ENCODE data around the gene PHF13. TPM values are rescaled to one million over a fixed set of nuclear protein-coding genes. Genes with fewer than 3 reads are reported as not detected.
"Not testable (repeated sequence)": the region's sequence is repeated elsewhere in the genome, so short reads cannot be mapped to it uniquely, and the experiment has no call there.

Gene PHF13
- total and polyA plus RNA-seq, 5 experiments from 2014 or later: 1.4 to 8.5 (median 4.3) TPM

- POLR2A ChIA-PET: interaction anchor here (0.6 kb wide), 1 partner anchor 457 kb away, joined by 3 read pairs; no protein-coding TSS in a partner anchor
- Mint-ChIP-seq H3K9me3 (no peaks in the 10 kb centered on the region), H3K27ac (peak overlapping the region in 2 of 10 donors; percentile 7 to 42), H3K4me3 (no peak overlapping the region), H3K4me1 (peaks cover 0 to 12% (median 5%) of the 10 kb centered on the region in 4 donors), H3K27me3 (no peaks in the 10 kb centered on the region), H3K36me3 (peaks cover 0 to 38% (median 6%) of the 10 kb centered on the region in 3 donors)
- no peak for DNase-seq
- ATAC-seq: no peak
Observed at GRCh38 chr1:6653436-6654290, 40.1 kb downstream of the PHF13 start.

GRCh38 chr1:6657138-6657537 is 43.6 kb downstream of the PHF13 start:
- no peak for DNase-seq
- POLR2A ChIA-PET: no interaction called here
- peak overlapping the region in 5 of 10 donors; percentile 1 to 74 (median 63) for H3K27ac Mint-ChIP-seq
- no peak for ATAC-seq
- peaks cover 0 to 36% (median 5%) of the 10 kb centered on the region in 3 donors for H3K36me3 Mint-ChIP-seq
- no peaks in the 10 kb centered on the region for H3K27me3 Mint-ChIP-seq
- no peaks in the 10 kb centered on the region for H3K9me3 Mint-ChIP-seq
- H3K4me1 Mint-ChIP-seq: peaks cover 6 to 20% (median 10%) of the 10 kb centered on the region in 4 donors
- H3K4me3 Mint-ChIP-seq: no peak overlapping the region

GRCh38 chr1:6658359-6659060 is 45.0 kb downstream of the PHF13 start:
- Mint-ChIP-seq H3K4me1 (peaks cover 6 to 22% (median 10%) of the 10 kb centered on the region in 4 donors), H3K27me3 (no peaks in the 10 kb centered on the region), H3K4me3 (no peak overlapping the region), H3K27ac (peak overlapping the region in 1 of 10 donors; percentile 30), H3K36me3 (peaks cover 0 to 33% (median 0%) of the 10 kb centered on the region in 3 donors), H3K9me3 (no peaks in the 10 kb centered on the region)
- DNase-seq: no peak
- ATAC-seq: no peak
- POLR2A ChIA-PET: no interaction called here

GRCh38 chr1:6660415-6661049 is 47.0 kb downstream of the PHF13 start:
- DNase-seq: no peak
- POLR2A ChIA-PET: no interaction called here
- no peak for ATAC-seq
- Mint-ChIP-seq H3K4me3 (no peak overlapping the region), H3K4me1 (peaks cover 6 to 23% (median 11%) of the 10 kb centered on the region in 4 donors), H3K27ac (peak overlapping the region in 1 of 10 donors; percentile 45), H3K9me3 (no peaks in the 10 kb centered on the region), H3K36me3 (peaks cover 0 to 37% (median 1%) of the 10 kb centered on the region in 3 donors), H3K27me3 (no peaks in the 10 kb centered on the region)

- POLR2A ChIA-PET, ATAC-seq, H3K27ac Mint-ChIP-seq, H3K9me3 Mint-ChIP-seq, H3K27me3 Mint-ChIP-seq, H3K4me3 Mint-ChIP-seq, DNase-seq: not testable (repeated sequence)
- H3K4me1 Mint-ChIP-seq: peaks cover 3 to 15% (median 8%) of the 10 kb centered on the region in 4 donors
- peaks cover 0 to 54% (median 5%) of the 10 kb centered on the region in 3 donors for H3K36me3 Mint-ChIP-seq
Observed at GRCh38 chr1:6662468-6662867, 48.9 kb downstream of the PHF13 start.

- no peaks in the 10 kb centered on the region for H3K9me3 Mint-ChIP-seq
- no peaks in the 10 kb centered on the region for H3K27me3 Mint-ChIP-seq
- DNase-seq (no peak), ATAC-seq (no peak)
- POLR2A ChIA-PET: no interaction called here
- H3K36me3 Mint-ChIP-seq: peaks cover 0 to 55% (median 5%) of the 10 kb centered on the region in 3 donors
- H3K4me3 Mint-ChIP-seq: no peak overlapping the region
- no peak overlapping the region for H3K27ac Mint-ChIP-seq
- H3K4me1 Mint-ChIP-seq: peaks cover 0 to 4% (median under 1%) of the 10 kb centered on the region in 4 donors
Observed at GRCh38 chr1:6666696-6667095, 53.2 kb downstream of the PHF13 start.

GRCh38 chr1:6667139-6667538 is 53.6 kb downstream of the PHF13 start:
- no peak overlapping the region for H3K4me3 Mint-ChIP-seq

GRCh38 chr1:6668503-6668902 is 55.0 kb downstream of the PHF13 start:
- no peaks in the 10 kb centered on the region for H3K9me3 Mint-ChIP-seq
- no peak overlapping the region for H3K27ac Mint-ChIP-seq
- POLR2A ChIA-PET: no interaction called here
- no peak overlapping the region for H3K4me3 Mint-ChIP-seq
- peaks cover 0 to 65% (median 8%) of the 10 kb centered on the region in 3 donors for H3K36me3 Mint-ChIP-seq
- H3K4me1 Mint-ChIP-seq: peaks cover 0 to 2% (median under 1%) of the 10 kb centered on the region in 4 donors
- ATAC-seq (no peak), DNase-seq (no peak)
- no peaks in the 10 kb centered on the region for H3K27me3 Mint-ChIP-seq

More at GRCh38 chr1:6667139-6667538, 53.6 kb downstream of the PHF13 start:
- Mint-ChIP-seq H3K4me1 (peaks cover 0 to 4% (median under 1%) of the 10 kb centered on the region in 4 donors), H3K36me3 (peaks cover 0 to 59% (median 5%) of the 10 kb centered on the region in 3 donors), H3K27me3 (no peaks in the 10 kb centered on the region), H3K27ac (peak overlapping the region in 1 of 10 donors; percentile 21), H3K9me3 (no peaks in the 10 kb centered on the region)
- no peak for DNase-seq
- ATAC-seq: no peak
- POLR2A ChIA-PET: no interaction called here

GRCh38 chr1:6672558-6672957 is 59.0 kb downstream of the PHF13 start:
- Mint-ChIP-seq H3K27ac (peak overlapping the region in 1 of 10 donors; percentile 40), H3K9me3 (no peaks in the 10 kb centered on the region), H3K27me3 (no peaks in the 10 kb centered on the region), H3K36me3 (peaks cover 0 to 70% (median 10%) of the 10 kb centered on the region in 3 donors), H3K4me1 (no peaks in the 10 kb centered on the region), H3K4me3 (no peak overlapping the region)
- POLR2A ChIA-PET: interaction anchor here (1.4 kb wide), 1 partner anchor 29 kb away, joined by 3 read pairs; the partner anchor contains the start of gene DNAJC11
- DNase-seq: no peak
- no peak for ATAC-seq

Other genes with a start within 250 kb of the PHF13 start
- 1 to 10 TPM; 4.3 to 4.9 TPM for gene ACOT7, start 220.0 kb upstream of the PHF13 start, total RNA-seq
- 1 to 10 TPM; 5.6 to 9.4 (median 7.8) TPM for gene ACOT7, start 220.0 kb upstream of the PHF13 start, polyA plus RNA-seq
- gene HES2, start 193.8 kb upstream of the PHF13 start, total RNA-seq: not detected
- not detected for gene HES2, start 193.8 kb upstream of the PHF13 start, polyA plus RNA-seq
- gene ESPN, start 189.0 kb upstream of the PHF13 start, total RNA-seq: 1 to 10 TPM; 2.3 to 2.4 TPM
- under 1 TPM; 0.12 to 0.81 (median 0.15) TPM for gene ESPN, start 189.0 kb upstream of the PHF13 start, polyA plus RNA-seq
- 100 to 1,000 TPM; 378 to 381 TPM for gene TNFRSF25, start 147.6 kb upstream of the PHF13 start, total RNA-seq
- gene TNFRSF25, start 147.6 kb upstream of the PHF13 start, polyA plus RNA-seq: 10 to 100 TPM in 2 of 3 donors, 1 to 10 TPM in 1; 7.2 to 28.7 (median 10.6) TPM
- gene PLEKHG5, start 122.1 kb upstream of the PHF13 start, total RNA-seq: 1 to 10 TPM; 6.3 to 7.0 TPM
- 1 to 10 TPM in 1 of 3 donors, under 1 TPM in 2; 0.57 to 1.4 (median 0.59) TPM for gene PLEKHG5, start 122.1 kb upstream of the PHF13 start, polyA plus RNA-seq
- gene NOL9, start 59.2 kb upstream of the PHF13 start, total RNA-seq: 10 to 100 TPM; 81.3 to 93.0 TPM
- 10 to 100 TPM; 10.4 to 19.4 (median 18.5) TPM for gene NOL9, start 59.2 kb upstream of the PHF13 start, polyA plus RNA-seq
- not detected for gene TAS1R1, start 58.4 kb upstream of the PHF13 start, total RNA-seq
- gene TAS1R1, start 58.4 kb upstream of the PHF13 start, polyA plus RNA-seq: under 1 TPM in 1 of 3 donors, not detected in 2; 0.06 TPM
- 10 to 100 TPM; 64.5 to 73.2 TPM for gene ZBTB48, start 33.7 kb upstream of the PHF13 start, total RNA-seq
- gene ZBTB48, start 33.7 kb upstream of the PHF13 start, polyA plus RNA-seq: 10 to 100 TPM in 2 of 3 donors, 1 to 10 TPM in 1; 9.8 to 30.0 (median 28.7) TPM
- 10 to 100 TPM; 67.1 to 67.7 TPM for gene KLHL21, start 10.9 kb upstream of the PHF13 start, total RNA-seq
- 10 to 100 TPM; 15.7 to 26.4 (median 16.3) TPM for gene KLHL21, start 10.9 kb upstream of the PHF13 start, polyA plus RNA-seq
- gene THAP3, start 11.1 kb downstream of the PHF13 start, total RNA-seq: 10 to 100 TPM; 28.7 to 30.7 TPM
- 10 to 100 TPM; 20.1 to 26.5 (median 25.4) TPM for gene THAP3, start 11.1 kb downstream of the PHF13 start, polyA plus RNA-seq
- gene DNAJC11, start 88.1 kb downstream of the PHF13 start, total RNA-seq: 10 to 100 TPM; 44.9 to 47.4 TPM
- gene DNAJC11, start 88.1 kb downstream of the PHF13 start, polyA plus RNA-seq: 10 to 100 TPM; 13.2 to 22.5 (median 19.5) TPM
- gene CAMTA1, start 171.7 kb downstream of the PHF13 start, total RNA-seq: 10 to 100 TPM; 32.6 to 37.1 TPM
- 10 to 100 TPM; 47.3 to 78.3 (median 67.4) TPM for gene CAMTA1, start 171.7 kb downstream of the PHF13 start, polyA plus RNA-seq